ENCODE measurements around the gene GJB3. TPM values are rescaled to one million over a fixed set of nuclear protein-coding genes. Genes with fewer than 3 reads are reported as not detected.
A peak's percentile ranks its signal among the peaks of the same experiment; 100 is the strongest.
"Not testable (repeated sequence)": the region's sequence is repeated elsewhere in the genome, so short reads cannot be mapped to it uniquely, and the experiment has no call there.

GJB3 gene
- polyA plus RNA-seq, 10 donors, result 0.14 to 2.4 (median 2.4) TPM; not detected in 7

- DNase-seq, result no peak
Measured at GRCh38 chr1:34785231-34785874, 4.3 kb downstream of the GJB3 start.

- no peak for DNase-seq
Measured at GRCh38 chr1:34785875-34786470, 5.0 kb downstream of the GJB3 start.

- DNase-seq, result peak; percentile 37 to 78 (median 60)
Measured at GRCh38 chr1:34786521-34787325, 5.7 kb downstream of the GJB3 start.

GRCh38 chr1:34787461-34788420 is 6.7 kb downstream of the GJB3 start:
- DNase-seq, result no peak

GRCh38 chr1:34790985-34791384 is 10.0 kb downstream of the GJB3 start:
- DNase-seq, result no peak

- DNase-seq, result no peak
Measured at GRCh38 chr1:34792424-34792823, 11.4 kb downstream of the GJB3 start.

GRCh38 chr1:34792868-34793727 is 12.1 kb downstream of the GJB3 start, which contains the start of gene GJA4:
Gene GJA4, plus strand, starts transcription at chr1:34792999. Its CDS starts 1,215 bp downstream, at chr1:34794214.
- DNase-seq, result no peak

GRCh38 chr1:34794001-34794789 is 13.2 kb downstream of the GJB3 start:
- DNase-seq, result no peak

- no peak for DNase-seq
Measured at GRCh38 chr1:34794790-34795180, 13.8 kb downstream of the GJB3 start.

- DNase-seq, result no peak
Measured at GRCh38 chr1:34795916-34796315, 14.9 kb downstream of the GJB3 start.

GRCh38 chr1:34796990-34797389 is 16.0 kb downstream of the GJB3 start:
- DNase-seq, result no peak

- DNase-seq, result no peak
Measured at GRCh38 chr1:34800214-34800613, 19.2 kb downstream of the GJB3 start.

GRCh38 chr1:34803770-34804169 is 22.8 kb downstream of the GJB3 start:
- no peak for DNase-seq

GRCh38 chr1:34806396-34806795 is 25.4 kb downstream of the GJB3 start:
- DNase-seq, result no peak

GRCh38 chr1:34808051-34808810 is 27.2 kb downstream of the GJB3 start:
- DNase-seq, result no peak

- DNase-seq, result not testable (repeated sequence)
Measured at GRCh38 chr1:34810781-34811180, 29.8 kb downstream of the GJB3 start.

GRCh38 chr1:34816332-34816731 is 35.3 kb downstream of the GJB3 start:
- no peak for DNase-seq

- no peak for DNase-seq
Measured at GRCh38 chr1:34816778-34817177, 35.8 kb downstream of the GJB3 start.

GRCh38 chr1:34818862-34819261 is 37.8 kb downstream of the GJB3 start:
- not testable (repeated sequence) for DNase-seq

Data from muscle of back (tissue), 11 donors.